ENCODE data around the gene C2CD3. TPM values are rescaled to one million over a fixed set of nuclear protein-coding genes. Genes with fewer than 3 reads are reported as not detected.

Gene C2CD3
- total RNA-seq, 1 experiment from 2014 or later: 18.7 TPM

DNA sequence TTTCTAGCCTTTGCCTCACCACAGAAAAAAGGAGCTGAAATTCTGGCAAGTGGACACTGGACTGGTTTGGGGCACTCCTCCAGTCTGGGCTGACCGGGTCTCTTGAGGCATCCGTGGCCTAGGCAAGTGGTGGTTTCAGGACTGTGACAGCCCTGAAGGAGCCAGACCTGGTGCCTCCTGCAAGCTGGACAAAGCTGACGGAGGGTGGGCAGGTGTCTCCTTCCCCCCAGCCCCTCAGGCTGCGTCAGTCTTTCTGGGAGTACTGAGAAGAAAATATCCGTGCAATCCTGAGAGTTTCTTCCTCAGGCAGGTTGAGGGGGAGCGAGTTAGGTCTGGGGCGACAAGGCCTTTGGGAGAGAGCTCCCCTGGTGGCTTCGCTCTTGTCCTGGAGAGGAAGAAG lies 157.7 kb downstream of the C2CD3 start:
- TF ChIP-seq ZNF121 (CRISPR knock-in tag; IDR thresholded peaks at IDR 0.05) (no peak), NR3C1 (CRISPR knock-in tag; conservative IDR thresholded peaks at IDR 0.05; ENCODE audit: low read depth) (no peak), MXD4 (CRISPR knock-in tag; IDR thresholded peaks at IDR 0.05; ENCODE audit: borderline replicate concordance) (no peak), RELA (CRISPR knock-in tag; IDR thresholded peaks at IDR 0.05; ENCODE audit: borderline replicate concordance) (no peak), CREM (CRISPR knock-in tag; IDR thresholded peaks at IDR 0.05) (no peak), TEAD4 (CRISPR knock-in tag; IDR thresholded peaks at IDR 0.05) (no peak)
- TF ChIP-seq, protein P1, sequence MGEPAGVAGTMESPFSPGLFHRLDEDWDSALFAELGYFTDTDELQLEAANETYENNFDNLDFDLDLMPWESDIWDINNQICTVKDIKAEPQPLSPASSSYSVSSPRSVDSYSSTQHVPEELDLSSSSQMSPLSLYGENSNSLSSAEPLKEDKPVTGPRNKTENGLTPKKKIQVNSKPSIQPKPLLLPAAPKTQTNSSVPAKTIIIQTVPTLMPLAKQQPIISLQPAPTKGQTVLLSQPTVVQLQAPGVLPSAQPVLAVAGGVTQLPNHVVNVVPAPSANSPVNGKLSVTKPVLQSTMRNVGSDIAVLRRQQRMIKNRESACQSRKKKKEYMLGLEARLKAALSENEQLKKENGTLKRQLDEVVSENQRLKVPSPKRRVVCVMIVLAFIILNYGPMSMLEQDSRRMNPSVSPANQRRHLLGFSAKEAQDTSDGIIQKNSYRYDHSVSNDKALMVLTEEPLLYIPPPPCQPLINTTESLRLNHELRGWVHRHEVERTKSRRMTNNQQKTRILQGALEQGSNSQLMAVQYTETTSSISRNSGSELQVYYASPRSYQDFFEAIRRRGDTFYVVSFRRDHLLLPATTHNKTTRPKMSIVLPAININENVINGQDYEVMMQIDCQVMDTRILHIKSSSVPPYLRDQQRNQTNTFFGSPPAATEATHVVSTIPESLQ (CRISPR knock-in tag; IDR thresholded peaks at IDR 0.05): no peak
- H3K36me3 Mint-ChIP-seq: peaks cover 7% of the 10 kb centered on the region
- no peak overlapping the region for H3K4me3 Mint-ChIP-seq
- peaks cover 7% of the 10 kb centered on the region for H3K4me1 Mint-ChIP-seq
- POLR2A ChIA-PET: no interaction called here
- H3K9me3 Mint-ChIP-seq: no peaks in the 10 kb centered on the region
- no peaks in the 10 kb centered on the region for H3K27me3 Mint-ChIP-seq (ENCODE audit: low read depth)
- ATAC-seq (no peak), DNase-seq (ENCODE audit: low spot score) (no peak)
- CTCF ChIA-PET: no interaction called here
- H3K27ac Mint-ChIP-seq: no peak overlapping the region

DNA sequence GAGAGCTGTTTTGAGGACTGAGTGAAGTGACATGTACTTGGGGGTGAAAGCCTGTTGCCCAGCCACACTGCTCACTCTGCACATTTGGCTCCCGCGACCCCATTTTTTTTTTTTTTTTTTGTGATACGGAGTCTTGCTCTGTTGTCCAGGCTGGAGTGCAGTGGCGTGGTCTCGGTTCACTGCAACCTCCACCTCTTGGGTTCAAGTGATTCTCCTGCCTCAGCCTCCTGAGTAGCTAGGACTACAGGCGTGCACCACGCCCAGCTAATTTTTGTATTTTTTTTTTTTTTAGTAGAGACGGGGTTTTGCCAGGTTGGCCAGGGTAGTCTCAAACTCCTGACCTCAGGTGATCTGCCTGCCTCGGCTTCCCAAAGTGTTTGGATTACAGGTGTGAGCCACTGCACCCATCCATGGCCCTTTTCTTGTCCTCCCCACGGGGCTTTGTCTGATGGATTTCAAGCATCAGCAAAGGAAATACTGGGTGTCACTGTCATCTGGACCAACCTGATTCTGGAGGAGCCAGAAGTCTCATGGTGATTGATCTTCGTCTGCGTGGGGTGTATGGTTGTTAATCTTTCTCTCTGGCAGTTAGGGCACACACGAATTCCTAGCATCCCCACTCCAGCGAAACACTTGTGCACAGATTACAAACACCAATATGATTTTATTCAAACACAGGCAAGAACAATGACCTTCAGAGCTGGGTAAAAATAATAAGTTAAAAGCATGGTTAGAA lies 158.6 kb downstream of the C2CD3 start:
- POLR2A ChIA-PET: no interaction called here
- Mint-ChIP-seq H3K27me3 (ENCODE audit: low read depth) (no peaks in the 10 kb centered on the region), H3K9me3 (no peaks in the 10 kb centered on the region), H3K4me1 (peaks cover 7% of the 10 kb centered on the region), H3K4me3 (no peak overlapping the region), H3K27ac (no peak overlapping the region), H3K36me3 (peaks cover 7% of the 10 kb centered on the region)
- DNase-seq (ENCODE audit: low spot score): no peak
- CTCF ChIA-PET: no interaction called here
- no peak for ATAC-seq
- TF ChIP-seq MXD4 (CRISPR knock-in tag; IDR thresholded peaks at IDR 0.05; ENCODE audit: borderline replicate concordance) (no peak), JAZF1 (CRISPR knock-in tag; IDR thresholded peaks at IDR 0.05) (no peak), GRHL2 (CRISPR knock-in tag; IDR thresholded peaks at IDR 0.05; ENCODE audit: insufficient replicate concordance, severe bottlenecking) (no peak), GTF2I (CRISPR knock-in tag; conservative IDR thresholded peaks at IDR 0.05) (no peak), TCF7 (CRISPR knock-in tag; IDR thresholded peaks at IDR 0.05; ENCODE audit: low read depth) (no peak), CBFB (CRISPR knock-in tag; IDR thresholded peaks at IDR 0.05; ENCODE audit: low read depth) (no peak), NFYB (CRISPR knock-in tag; conservative IDR thresholded peaks at IDR 0.05; ENCODE audit: low read depth) (no peak), IRF2 (CRISPR knock-in tag; IDR thresholded peaks at IDR 0.05; ENCODE audit: borderline replicate concordance, low read depth) (no peak), TEAD4 (CRISPR knock-in tag; IDR thresholded peaks at IDR 0.05) (no peak), CREB1 (CRISPR knock-in tag; IDR thresholded peaks at IDR 0.05) (no peak), ZNF671 (CRISPR knock-in tag; IDR thresholded peaks at IDR 0.05) (no peak), TEAD1 (CRISPR knock-in tag; IDR thresholded peaks at IDR 0.05) (no peak), SMAD3 (CRISPR knock-in tag; IDR thresholded peaks at IDR 0.05; ENCODE audit: borderline replicate concordance) (no peak), RELA (CRISPR knock-in tag; IDR thresholded peaks at IDR 0.05; ENCODE audit: borderline replicate concordance) (no peak)
- TF ChIP-seq, protein P2, sequence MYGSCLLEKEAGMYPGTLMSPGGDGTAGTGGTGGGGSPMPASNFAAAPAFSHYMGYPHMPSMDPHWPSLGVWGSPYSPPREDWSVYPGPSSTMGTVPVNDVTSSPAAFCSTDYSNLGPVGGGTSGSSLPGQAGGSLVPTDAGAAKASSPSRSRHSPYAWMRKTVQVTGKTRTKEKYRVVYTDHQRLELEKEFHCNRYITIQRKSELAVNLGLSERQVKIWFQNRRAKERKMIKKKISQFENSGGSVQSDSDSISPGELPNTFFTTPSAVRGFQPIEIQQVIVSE (CRISPR knock-in tag; IDR thresholded peaks at IDR 0.05; ENCODE audit: borderline replicate concordance): no peak
- TF ChIP-seq, protein P3, sequence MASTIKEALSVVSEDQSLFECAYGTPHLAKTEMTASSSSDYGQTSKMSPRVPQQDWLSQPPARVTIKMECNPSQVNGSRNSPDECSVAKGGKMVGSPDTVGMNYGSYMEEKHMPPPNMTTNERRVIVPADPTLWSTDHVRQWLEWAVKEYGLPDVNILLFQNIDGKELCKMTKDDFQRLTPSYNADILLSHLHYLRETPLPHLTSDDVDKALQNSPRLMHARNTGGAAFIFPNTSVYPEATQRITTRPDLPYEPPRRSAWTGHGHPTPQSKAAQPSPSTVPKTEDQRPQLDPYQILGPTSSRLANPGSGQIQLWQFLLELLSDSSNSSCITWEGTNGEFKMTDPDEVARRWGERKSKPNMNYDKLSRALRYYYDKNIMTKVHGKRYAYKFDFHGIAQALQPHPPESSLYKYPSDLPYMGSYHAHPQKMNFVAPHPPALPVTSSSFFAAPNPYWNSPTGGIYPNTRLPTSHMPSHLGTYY (CRISPR knock-in tag; IDR thresholded peaks at IDR 0.05): no peak
- TF ChIP-seq, protein P4, sequence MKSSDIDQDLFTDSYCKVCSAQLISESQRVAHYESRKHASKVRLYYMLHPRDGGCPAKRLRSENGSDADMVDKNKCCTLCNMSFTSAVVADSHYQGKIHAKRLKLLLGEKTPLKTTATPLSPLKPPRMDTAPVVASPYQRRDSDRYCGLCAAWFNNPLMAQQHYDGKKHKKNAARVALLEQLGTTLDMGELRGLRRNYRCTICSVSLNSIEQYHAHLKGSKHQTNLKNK (CRISPR knock-in tag; IDR thresholded peaks at IDR 0.05): no peak
- TF ChIP-seq, protein P5, sequence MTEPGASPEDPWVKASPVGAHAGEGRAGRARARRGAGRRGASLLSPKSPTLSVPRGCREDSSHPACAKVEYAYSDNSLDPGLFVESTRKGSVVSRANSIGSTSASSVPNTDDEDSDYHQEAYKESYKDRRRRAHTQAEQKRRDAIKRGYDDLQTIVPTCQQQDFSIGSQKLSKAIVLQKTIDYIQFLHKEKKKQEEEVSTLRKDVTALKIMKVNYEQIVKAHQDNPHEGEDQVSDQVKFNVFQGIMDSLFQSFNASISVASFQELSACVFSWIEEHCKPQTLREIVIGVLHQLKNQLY (CRISPR knock-in tag; IDR thresholded peaks at IDR 0.05): no peak
- TF ChIP-seq, protein P6, sequence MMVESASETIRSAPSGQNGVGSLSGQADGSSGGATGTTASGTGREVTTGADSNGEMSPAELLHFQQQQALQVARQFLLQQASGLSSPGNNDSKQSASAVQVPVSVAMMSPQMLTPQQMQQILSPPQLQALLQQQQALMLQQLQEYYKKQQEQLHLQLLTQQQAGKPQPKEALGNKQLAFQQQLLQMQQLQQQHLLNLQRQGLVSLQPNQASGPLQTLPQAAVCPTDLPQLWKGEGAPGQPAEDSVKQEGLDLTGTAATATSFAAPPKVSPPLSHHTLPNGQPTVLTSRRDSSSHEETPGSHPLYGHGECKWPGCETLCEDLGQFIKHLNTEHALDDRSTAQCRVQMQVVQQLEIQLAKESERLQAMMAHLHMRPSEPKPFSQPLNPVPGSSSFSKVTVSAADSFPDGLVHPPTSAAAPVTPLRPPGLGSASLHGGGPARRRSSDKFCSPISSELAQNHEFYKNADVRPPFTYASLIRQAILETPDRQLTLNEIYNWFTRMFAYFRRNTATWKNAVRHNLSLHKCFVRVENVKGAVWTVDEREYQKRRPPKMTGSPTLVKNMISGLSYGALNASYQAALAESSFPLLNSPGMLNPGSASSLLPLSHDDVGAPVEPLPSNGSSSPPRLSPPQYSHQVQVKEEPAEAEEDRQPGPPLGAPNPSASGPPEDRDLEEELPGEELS (CRISPR knock-in tag; IDR thresholded peaks at IDR 0.05): no peak
- TF ChIP-seq, protein P7, sequence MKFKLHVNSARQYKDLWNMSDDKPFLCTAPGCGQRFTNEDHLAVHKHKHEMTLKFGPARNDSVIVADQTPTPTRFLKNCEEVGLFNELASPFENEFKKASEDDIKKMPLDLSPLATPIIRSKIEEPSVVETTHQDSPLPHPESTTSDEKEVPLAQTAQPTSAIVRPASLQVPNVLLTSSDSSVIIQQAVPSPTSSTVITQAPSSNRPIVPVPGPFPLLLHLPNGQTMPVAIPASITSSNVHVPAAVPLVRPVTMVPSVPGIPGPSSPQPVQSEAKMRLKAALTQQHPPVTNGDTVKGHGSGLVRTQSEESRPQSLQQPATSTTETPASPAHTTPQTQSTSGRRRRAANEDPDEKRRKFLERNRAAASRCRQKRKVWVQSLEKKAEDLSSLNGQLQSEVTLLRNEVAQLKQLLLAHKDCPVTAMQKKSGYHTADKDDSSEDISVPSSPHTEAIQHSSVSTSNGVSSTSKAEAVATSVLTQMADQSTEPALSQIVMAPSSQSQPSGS (CRISPR knock-in tag; IDR thresholded peaks at IDR 0.05; ENCODE audit: borderline replicate concordance, low read depth): no peak

Measured in WTC11 (cell line).